ENCODE measurements around the gene CDKN2B.

CDKN2B gene

DNA sequence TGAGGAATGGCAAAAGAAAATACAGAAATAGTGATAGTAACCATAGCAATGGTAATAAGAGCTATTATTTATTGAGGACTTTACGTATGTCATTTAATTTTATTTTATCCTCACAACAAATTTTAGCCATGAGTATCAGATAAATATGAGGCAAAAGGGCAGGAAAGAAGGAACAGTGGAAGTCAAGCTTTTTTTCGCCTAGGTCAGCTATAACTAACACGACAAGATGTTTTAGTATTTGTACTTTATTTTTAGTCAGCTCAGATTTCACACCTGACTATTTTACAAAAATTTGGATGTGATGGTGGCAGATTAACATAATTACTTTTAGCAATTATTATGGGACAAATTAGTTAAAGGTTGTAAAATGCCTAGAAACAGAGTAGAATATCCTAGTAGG, 34.8 kb upstream of the CDKN2B start:
- no peaks in the 10 kb centered on the region for H3K9me3 ChIP-seq (ENCODE audit: control extremely low read depth in 1 of 5, control insufficient read depth in 4 of 5, insufficient read depth in 2 of 5, low read depth in 1 of 5, low read length in 4 of 5)
- H3K27ac ChIP-seq (ENCODE audit: insufficient read depth in 1 of 2, low read depth in 1 of 2, low read length in 2 of 2, poor library complexity in 1 of 2, severe bottlenecking in 2 of 2): no peak overlapping the region
- CTCF ChIA-PET: no interaction called here
- no CpG with 5 or more reads among the region's 3 CpGs for WGBS (ENCODE audit: insufficient coverage)
- no peak for DNase-seq
- no peaks in the 10 kb centered on the region for H3K4me1 ChIP-seq (ENCODE audit: control extremely low read depth in 1 of 4, control insufficient read depth in 4 of 4, insufficient read depth in 4 of 4, low read length in 3 of 4)
- POLR2A ChIA-PET: no interaction called here
- H3K27me3 ChIP-seq (replicated peaks in 2 of 5; ENCODE audit: control insufficient read depth in 4 of 5, insufficient read depth in 5 of 5, low read length in 4 of 5): peaks cover 21 to 95% (median 61%) of the 10 kb centered on the region in 5 experiments
- H3K36me3 ChIP-seq (ENCODE audit: control insufficient read depth in 4 of 4, insufficient read depth in 4 of 4, low read length in 3 of 4): no peaks in the 10 kb centered on the region
- H3K4me3 ChIP-seq (ENCODE audit: control insufficient read depth in 1 of 7, extremely low read depth in 1 of 7, insufficient read depth in 4 of 7, low read depth in 2 of 7, low read length in 6 of 7): no peak overlapping the region

DNA sequence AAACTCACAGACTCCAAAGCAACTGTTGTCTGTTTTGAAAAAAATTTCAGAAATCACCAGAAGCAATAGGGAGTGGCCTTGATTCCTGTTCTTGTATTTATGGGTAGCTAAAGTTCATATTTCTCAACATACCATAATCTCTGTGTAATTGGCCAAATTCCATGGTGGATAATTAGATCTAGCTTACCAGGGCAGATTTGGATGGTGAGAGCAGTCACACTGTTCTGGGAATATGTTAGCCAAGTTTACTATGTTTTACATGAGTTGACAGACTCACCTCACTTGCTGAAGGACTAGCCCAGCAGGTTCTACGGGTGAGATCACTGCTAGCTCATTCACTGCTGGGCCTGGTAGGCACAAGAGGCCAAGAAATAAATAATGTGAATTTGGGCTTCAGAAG, 32.7 kb upstream of the CDKN2B start:
- ChIA-PET POLR2A (no interaction called here), CTCF (interaction anchor here (0.9 to 3.8 kb wide), 3 partner anchors 9 to 228 kb away, joined by 3 to 26 read pairs (median 5); no protein-coding TSS in a partner anchor)
- DNase-seq: no peak
- H3K27me3 ChIP-seq (replicated peaks in 2 of 5; ENCODE audit: control insufficient read depth in 4 of 5, insufficient read depth in 5 of 5, low read length in 4 of 5): peaks cover 18 to 84% (median 55%) of the 10 kb centered on the region in 5 experiments
- H3K4me1 ChIP-seq (ENCODE audit: control extremely low read depth in 1 of 4, control insufficient read depth in 4 of 4, insufficient read depth in 4 of 4, low read length in 3 of 4): no peaks in the 10 kb centered on the region
- H3K9me3 ChIP-seq (ENCODE audit: control extremely low read depth in 1 of 5, control insufficient read depth in 4 of 5, insufficient read depth in 2 of 5, low read depth in 1 of 5, low read length in 4 of 5): no peaks in the 10 kb centered on the region
- H3K4me3 ChIP-seq (ENCODE audit: control insufficient read depth in 1 of 7, extremely low read depth in 1 of 7, insufficient read depth in 4 of 7, low read depth in 2 of 7, low read length in 6 of 7): no peak overlapping the region
- no CpG with 5 or more reads among the region's 1 CpG for WGBS (ENCODE audit: insufficient coverage)
- H3K27ac ChIP-seq (ENCODE audit: insufficient read depth in 1 of 2, low read depth in 1 of 2, low read length in 2 of 2, poor library complexity in 1 of 2, severe bottlenecking in 2 of 2): no peak overlapping the region
- no peaks in the 10 kb centered on the region for H3K36me3 ChIP-seq (ENCODE audit: control insufficient read depth in 4 of 4, insufficient read depth in 4 of 4, low read length in 3 of 4)

DNA sequence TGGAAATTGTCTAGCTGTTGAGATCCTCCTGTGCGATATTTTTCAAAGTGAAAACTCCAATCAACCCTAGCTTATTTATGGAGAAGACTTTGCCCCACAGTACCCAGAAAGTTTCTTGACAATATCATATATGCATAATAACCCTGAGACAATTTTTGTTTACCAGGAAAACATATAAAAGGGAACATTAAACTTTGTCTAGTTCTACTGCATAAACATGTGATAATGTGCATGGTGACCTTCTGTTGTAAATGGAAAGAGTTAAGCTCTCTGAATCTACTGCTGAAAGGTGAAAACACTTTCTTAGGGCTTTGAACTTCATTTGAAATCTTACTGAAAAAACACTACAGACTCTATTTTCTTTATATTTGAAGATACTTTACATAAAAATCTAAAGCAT, 32.2 kb upstream of the CDKN2B start:
- H3K9me3 ChIP-seq (ENCODE audit: control extremely low read depth in 1 of 5, control insufficient read depth in 4 of 5, insufficient read depth in 2 of 5, low read depth in 1 of 5, low read length in 4 of 5): no peaks in the 10 kb centered on the region
- no CpG with 5 or more reads among the region's 1 CpG for WGBS (ENCODE audit: insufficient coverage)
- no peak overlapping the region for H3K27ac ChIP-seq (ENCODE audit: insufficient read depth in 1 of 2, low read depth in 1 of 2, low read length in 2 of 2, poor library complexity in 1 of 2, severe bottlenecking in 2 of 2)
- no peak for DNase-seq
- peaks cover 17 to 83% (median 53%) of the 10 kb centered on the region in 5 experiments for H3K27me3 ChIP-seq (replicated peaks in 2 of 5; ENCODE audit: control insufficient read depth in 4 of 5, insufficient read depth in 5 of 5, low read length in 4 of 5)
- ChIA-PET POLR2A (no interaction called here), CTCF (interaction anchor here (1.0 to 3.8 kb wide), 4 partner anchors 9 to 234 kb away, joined by 3 to 26 read pairs (median 8); no protein-coding TSS in a partner anchor)
- no peak overlapping the region for H3K4me3 ChIP-seq (ENCODE audit: control insufficient read depth in 1 of 7, extremely low read depth in 1 of 7, insufficient read depth in 4 of 7, low read depth in 2 of 7, low read length in 6 of 7)
- H3K4me1 ChIP-seq (ENCODE audit: control extremely low read depth in 1 of 4, control insufficient read depth in 4 of 4, insufficient read depth in 4 of 4, low read length in 3 of 4): no peaks in the 10 kb centered on the region
- H3K36me3 ChIP-seq (ENCODE audit: control insufficient read depth in 4 of 4, insufficient read depth in 4 of 4, low read length in 3 of 4): no peaks in the 10 kb centered on the region

DNA sequence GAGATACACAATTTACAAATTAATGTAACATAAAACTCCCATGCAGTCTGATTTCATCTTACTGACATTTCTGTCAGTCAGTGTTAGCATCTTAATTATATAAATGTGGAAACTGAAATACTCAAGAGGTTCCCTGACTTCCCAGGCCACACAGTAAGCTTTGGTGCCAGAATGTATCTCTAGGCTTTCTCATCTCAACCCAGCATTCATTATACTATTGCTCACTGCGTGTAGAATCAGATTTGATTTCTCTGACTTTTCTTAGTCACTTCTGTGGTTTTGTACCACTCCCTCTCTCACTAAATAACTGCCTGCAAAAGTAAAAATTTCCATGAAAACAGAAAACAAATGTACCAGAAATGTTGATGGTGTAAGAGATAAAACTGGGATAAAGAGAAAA, 31.7 kb upstream of the CDKN2B start:
- no peak for DNase-seq
- H3K36me3 ChIP-seq (ENCODE audit: control insufficient read depth in 4 of 4, insufficient read depth in 4 of 4, low read length in 3 of 4): no peaks in the 10 kb centered on the region
- POLR2A ChIA-PET: no interaction called here
- no peaks in the 10 kb centered on the region for H3K9me3 ChIP-seq (ENCODE audit: control extremely low read depth in 1 of 5, control insufficient read depth in 4 of 5, insufficient read depth in 2 of 5, low read depth in 1 of 5, low read length in 4 of 5)
- peaks cover 11 to 80% (median 52%) of the 10 kb centered on the region in 5 experiments for H3K27me3 ChIP-seq (replicated peaks in 2 of 5; ENCODE audit: control insufficient read depth in 4 of 5, insufficient read depth in 5 of 5, low read length in 4 of 5)
- no CpG with 5 or more reads among the region's 1 CpG for WGBS (ENCODE audit: insufficient coverage)
- H3K4me1 ChIP-seq (ENCODE audit: control extremely low read depth in 1 of 4, control insufficient read depth in 4 of 4, insufficient read depth in 4 of 4, low read length in 3 of 4): no peaks in the 10 kb centered on the region
- CTCF ChIA-PET: interaction anchor here (1.0 to 3.8 kb wide), 3 partner anchors 10 to 233 kb away, joined by 3 to 26 read pairs (median 10); no protein-coding TSS in a partner anchor
- H3K27ac ChIP-seq (ENCODE audit: insufficient read depth in 1 of 2, low read depth in 1 of 2, low read length in 2 of 2, poor library complexity in 1 of 2, severe bottlenecking in 2 of 2): no peak overlapping the region
- H3K4me3 ChIP-seq (ENCODE audit: control insufficient read depth in 1 of 7, extremely low read depth in 1 of 7, insufficient read depth in 4 of 7, low read depth in 2 of 7, low read length in 6 of 7): no peak overlapping the region

DNA sequence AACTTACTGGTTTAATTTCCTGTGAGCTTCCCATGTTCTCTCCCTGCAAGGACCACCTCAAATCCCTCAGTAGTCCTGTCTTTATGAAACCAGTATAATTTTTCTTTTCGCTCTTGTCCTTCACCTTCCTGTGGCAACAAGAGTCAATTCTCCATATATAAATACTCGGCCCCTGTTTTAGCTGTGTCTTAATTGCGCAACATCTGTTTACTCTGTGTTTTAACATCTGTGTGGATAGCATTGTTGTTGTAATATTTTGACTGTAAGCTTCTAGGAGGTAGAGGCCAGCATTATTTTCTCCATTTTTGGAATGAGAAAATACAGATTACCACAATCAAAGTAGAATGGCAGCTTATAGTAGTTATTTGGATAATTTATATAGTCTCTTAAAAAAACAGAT, 30.2 kb upstream of the CDKN2B start:
- Histone ChIP-seq H3K4me1 (ENCODE audit: control extremely low read depth in 1 of 4, control insufficient read depth in 4 of 4, insufficient read depth in 4 of 4, low read length in 3 of 4) (no peaks in the 10 kb centered on the region), H3K36me3 (ENCODE audit: control insufficient read depth in 4 of 4, insufficient read depth in 4 of 4, low read length in 3 of 4) (no peaks in the 10 kb centered on the region), H3K9me3 (ENCODE audit: control extremely low read depth in 1 of 5, control insufficient read depth in 4 of 5, insufficient read depth in 2 of 5, low read depth in 1 of 5, low read length in 4 of 5) (no peaks in the 10 kb centered on the region), H3K4me3 (ENCODE audit: control insufficient read depth in 1 of 7, extremely low read depth in 1 of 7, insufficient read depth in 4 of 7, low read depth in 2 of 7, low read length in 6 of 7) (no peak overlapping the region), H3K27me3 (replicated peaks in 2 of 5; ENCODE audit: control insufficient read depth in 4 of 5, insufficient read depth in 5 of 5, low read length in 4 of 5) (peaks cover 13 to 79% (median 49%) of the 10 kb centered on the region in 5 experiments), H3K27ac (ENCODE audit: insufficient read depth in 1 of 2, low read depth in 1 of 2, low read length in 2 of 2, poor library complexity in 1 of 2, severe bottlenecking in 2 of 2) (no peak overlapping the region)
- ChIA-PET POLR2A (no interaction called here), CTCF (interaction anchor here (1.1 to 3.8 kb wide), 3 partner anchors 11 to 226 kb away, joined by 3 to 26 read pairs (median 10); no protein-coding TSS in a partner anchor)
- no CpG with 5 or more reads among the region's 3 CpGs for WGBS (ENCODE audit: insufficient coverage)
- DNase-seq: no peak

DNA sequence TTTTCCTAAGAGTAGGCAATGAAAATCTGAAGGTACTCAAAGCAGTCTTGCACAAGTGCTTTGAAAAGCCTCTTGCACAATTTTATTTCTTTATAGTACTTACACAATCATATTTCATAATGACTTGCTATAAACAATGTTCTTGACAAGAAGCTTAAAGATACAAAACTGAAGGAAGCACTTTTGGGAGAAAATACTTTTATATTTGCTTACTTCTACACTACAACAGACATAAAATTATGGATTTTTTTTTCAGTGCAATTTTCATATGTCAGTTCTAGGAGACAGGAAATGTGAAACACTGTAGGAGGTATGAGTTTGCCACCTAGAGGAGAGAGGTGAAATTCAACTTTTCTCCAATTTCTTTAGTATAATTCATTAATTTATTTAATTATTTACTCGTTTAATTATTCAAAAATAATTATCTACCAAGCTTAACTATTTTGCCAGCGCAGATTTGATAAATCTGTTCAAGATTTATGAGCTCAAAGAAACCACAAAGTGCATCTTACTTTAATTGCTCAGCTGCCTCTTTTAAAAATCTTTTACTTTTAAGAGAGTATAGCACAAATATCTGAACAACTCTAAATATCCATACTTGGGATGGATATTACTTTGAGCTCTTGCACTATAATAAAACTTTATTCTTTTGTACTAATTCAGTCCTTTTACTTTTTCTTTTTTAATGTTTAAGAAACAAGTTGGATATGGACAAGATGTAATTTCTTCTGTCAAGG, 29.0 kb upstream of the CDKN2B start:
- peak; percentile 14 to 32 (median 31) for DNase-seq
- Histone ChIP-seq H3K4me3 (ENCODE audit: control insufficient read depth in 1 of 7, extremely low read depth in 1 of 7, insufficient read depth in 4 of 7, low read depth in 2 of 7, low read length in 6 of 7) (no peak overlapping the region), H3K36me3 (ENCODE audit: control insufficient read depth in 4 of 4, insufficient read depth in 4 of 4, low read length in 3 of 4) (no peaks in the 10 kb centered on the region), H3K27ac (ENCODE audit: insufficient read depth in 1 of 2, low read depth in 1 of 2, low read length in 2 of 2, poor library complexity in 1 of 2, severe bottlenecking in 2 of 2) (no peak overlapping the region), H3K9me3 (ENCODE audit: control extremely low read depth in 1 of 5, control insufficient read depth in 4 of 5, insufficient read depth in 2 of 5, low read depth in 1 of 5, low read length in 4 of 5) (no peaks in the 10 kb centered on the region), H3K27me3 (replicated peaks in 2 of 5; ENCODE audit: control insufficient read depth in 4 of 5, insufficient read depth in 5 of 5, low read length in 4 of 5) (peaks cover 11 to 80% (median 46%) of the 10 kb centered on the region in 5 experiments), H3K4me1 (ENCODE audit: control extremely low read depth in 1 of 4, control insufficient read depth in 4 of 4, insufficient read depth in 4 of 4, low read length in 3 of 4) (no peaks in the 10 kb centered on the region)
- ChIA-PET POLR2A (no interaction called here), CTCF (interaction anchor here (0.8 to 3.8 kb wide), 14 partner anchors 8 to 232 kb away, joined by 3 to 34 read pairs (median 4); partner anchors contain the start of gene CDKN2B)
- no CpG with 5 or more reads among the region's 2 CpGs for WGBS (ENCODE audit: insufficient coverage)

DNA sequence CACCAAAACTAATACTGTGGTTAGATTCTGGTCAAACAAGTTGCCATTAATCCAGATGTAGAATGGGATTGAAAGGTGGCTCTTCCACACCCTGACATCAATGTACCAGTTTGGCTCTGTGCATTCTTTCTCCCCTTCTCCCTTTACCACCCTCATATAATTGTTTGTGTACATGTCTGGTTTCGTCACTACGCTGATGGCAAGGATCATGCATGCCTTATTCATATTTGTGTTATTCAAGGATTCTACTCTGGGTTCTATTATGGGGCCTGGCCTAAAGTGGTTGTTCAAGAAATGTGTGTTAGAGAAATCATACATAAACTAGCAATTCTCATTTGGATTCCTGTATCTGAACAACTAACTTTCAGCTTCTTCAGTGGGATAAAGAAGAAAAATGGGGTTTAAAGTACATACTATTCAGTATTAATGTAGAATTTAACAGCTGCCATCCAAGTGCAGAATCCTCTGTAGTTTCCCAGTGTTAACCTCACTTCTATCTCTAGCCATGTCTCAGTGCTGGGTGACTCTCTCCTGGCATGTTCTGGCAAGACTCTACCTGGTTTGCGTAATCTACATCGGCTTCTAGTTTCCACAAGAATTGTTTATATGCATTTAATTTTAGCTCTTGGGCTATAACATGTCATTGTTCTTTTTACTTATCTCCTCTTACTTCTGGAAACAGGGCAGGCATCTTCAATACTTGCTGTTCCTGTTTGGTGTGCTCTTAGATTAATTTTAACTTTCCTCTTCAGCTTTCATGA, 27.9 kb upstream of the CDKN2B start:
- Histone ChIP-seq H3K4me1 (ENCODE audit: control extremely low read depth in 1 of 4, control insufficient read depth in 4 of 4, insufficient read depth in 4 of 4, low read length in 3 of 4) (no peaks in the 10 kb centered on the region), H3K36me3 (ENCODE audit: control insufficient read depth in 4 of 4, insufficient read depth in 4 of 4, low read length in 3 of 4) (no peaks in the 10 kb centered on the region), H3K27ac (ENCODE audit: insufficient read depth in 1 of 2, low read depth in 1 of 2, low read length in 2 of 2, poor library complexity in 1 of 2, severe bottlenecking in 2 of 2) (no peak overlapping the region), H3K4me3 (ENCODE audit: control insufficient read depth in 1 of 7, extremely low read depth in 1 of 7, insufficient read depth in 4 of 7, low read depth in 2 of 7, low read length in 6 of 7) (no peak overlapping the region), H3K27me3 (replicated peaks in 2 of 5; ENCODE audit: control insufficient read depth in 4 of 5, insufficient read depth in 5 of 5, low read length in 4 of 5) (peaks cover 7 to 79% (median 47%) of the 10 kb centered on the region in 5 experiments), H3K9me3 (ENCODE audit: control extremely low read depth in 1 of 5, control insufficient read depth in 4 of 5, insufficient read depth in 2 of 5, low read depth in 1 of 5, low read length in 4 of 5) (no peaks in the 10 kb centered on the region)
- ChIA-PET POLR2A (no interaction called here), CTCF (interaction anchor here (1.2 to 3.3 kb wide), 9 partner anchors 9 to 231 kb away, joined by 3 to 34 read pairs (median 5); partner anchors contain the start of gene CDKN2B)
- 100% methylated on average over 1 of the region's 4 CpGs for WGBS (ENCODE audit: insufficient coverage)
- DNase-seq: no peak
